NOMO-1 treated with dmso at 0.1 percent for 144 hours (cell line): ENCODE data around the gene RNU5B-1.

Experiments used
- DNase-seq: peaks from one replicate; lab custom pipeline; 2025; ENCODE audit not compliant: unreplicated experiment; lab: John Stamatoyannopoulos, UW

Gene RNU5B-1

DNA sequence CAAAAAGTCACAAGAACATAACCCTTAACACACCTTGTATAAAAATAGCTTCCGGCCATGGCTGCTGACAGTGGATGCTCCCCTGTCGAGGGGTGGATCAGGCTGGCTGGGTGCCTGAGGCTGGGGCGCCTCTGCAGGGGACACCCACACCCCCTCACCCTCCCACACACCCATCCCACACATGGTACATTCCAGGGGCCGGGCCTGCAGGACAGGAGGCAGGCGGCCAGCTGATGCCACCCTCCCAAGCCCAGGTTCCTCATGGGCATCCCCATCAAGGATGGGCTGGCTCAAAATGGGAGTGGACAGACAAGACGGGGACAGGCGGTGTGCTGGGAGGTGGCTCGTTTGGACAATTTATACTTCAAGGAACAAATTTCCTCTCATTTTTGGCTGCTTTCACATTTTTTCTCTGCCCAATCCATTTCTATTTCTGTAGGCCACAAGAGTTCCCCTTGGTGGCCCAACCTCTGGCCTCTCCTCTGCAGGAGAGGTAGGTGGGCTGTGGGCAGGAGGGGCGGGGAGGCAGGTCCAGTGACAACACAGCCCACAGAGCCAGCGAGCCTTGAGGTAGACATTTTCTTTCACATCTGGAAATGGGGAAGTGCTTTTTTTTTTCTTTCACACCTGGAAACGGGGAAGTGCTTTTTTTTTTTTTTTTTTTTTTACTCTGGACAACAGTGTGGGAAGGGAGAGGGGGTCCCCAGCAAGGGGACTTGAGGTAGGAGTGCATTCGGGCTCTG lies 23.3 kb downstream of the RNU5B-1 start:
- DNase-seq = peak; percentile 1

DNA sequence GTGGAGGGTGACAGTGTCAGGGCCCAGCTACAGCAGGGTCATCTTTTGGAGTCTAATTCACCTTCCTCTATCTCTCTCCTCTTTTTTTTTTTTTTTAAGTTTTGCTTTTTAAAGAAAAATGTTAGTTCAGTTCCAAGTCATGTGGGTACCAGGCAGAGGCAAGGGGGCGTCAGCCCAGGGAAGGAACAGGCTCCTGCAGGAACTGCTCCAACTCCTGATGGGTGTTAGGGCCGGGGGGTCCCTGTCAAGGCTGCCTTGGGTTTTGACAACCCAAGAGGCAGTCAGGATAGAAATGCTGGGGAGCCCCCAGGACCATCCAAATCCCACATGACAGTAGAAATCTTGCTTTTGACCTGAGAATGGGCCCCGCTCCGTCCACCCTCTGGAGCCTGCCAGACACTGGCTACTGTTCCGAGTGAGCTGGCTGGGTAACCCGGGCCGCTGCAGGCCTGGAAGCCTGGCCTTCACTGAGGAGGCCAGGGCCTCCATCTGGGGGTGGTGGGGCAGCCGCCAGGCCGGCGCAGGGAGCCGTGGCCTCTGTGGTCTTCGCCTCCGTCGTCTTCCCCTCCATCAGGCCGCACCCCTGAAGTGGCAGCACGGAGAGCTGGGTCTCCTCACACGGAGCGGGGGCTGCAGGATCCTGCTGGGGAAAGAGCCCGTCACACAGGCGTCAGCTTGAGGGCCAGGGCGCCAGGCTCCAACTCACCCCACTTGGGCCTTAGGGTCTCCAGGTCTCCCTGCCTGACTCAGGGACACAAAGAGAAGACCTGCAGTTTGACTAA lies 24.2 kb downstream of the RNU5B-1 start:
- DNase-seq = no peak

DNA sequence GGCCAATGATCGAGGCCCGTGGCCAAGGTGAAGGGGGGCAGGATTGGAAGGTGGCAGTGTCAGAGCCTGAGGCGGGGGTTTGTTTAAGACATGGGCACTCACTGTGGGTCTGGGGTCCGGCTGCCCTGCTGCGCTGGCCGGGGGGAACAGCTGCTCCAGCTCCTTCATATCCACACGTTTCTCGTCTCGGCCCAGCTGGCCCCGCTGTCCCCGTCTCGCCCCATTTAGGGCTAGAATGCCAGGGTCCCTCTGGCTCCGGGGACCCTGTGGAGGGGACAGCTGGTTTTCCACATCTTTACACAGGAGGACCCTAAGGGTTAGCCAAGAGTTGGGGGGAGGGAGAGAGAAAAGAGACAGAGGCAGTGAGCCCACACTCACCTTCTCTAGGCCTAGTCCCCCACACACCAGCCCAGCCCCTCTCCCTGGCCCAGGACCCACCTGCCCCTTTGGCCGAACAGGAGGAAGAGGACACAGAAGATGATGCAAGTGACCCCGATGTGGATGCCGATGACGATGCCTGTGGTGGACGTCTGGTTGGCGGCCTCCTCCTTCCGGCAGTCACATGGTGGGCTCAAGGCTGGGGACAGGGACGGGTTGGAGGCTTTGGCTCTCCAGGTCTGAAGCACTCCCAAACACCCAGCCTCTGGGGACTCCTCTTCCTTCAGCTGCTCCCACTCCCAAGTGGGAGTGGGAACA lies 25.0 kb downstream of the RNU5B-1 start:
- no peak for DNase-seq

DNA sequence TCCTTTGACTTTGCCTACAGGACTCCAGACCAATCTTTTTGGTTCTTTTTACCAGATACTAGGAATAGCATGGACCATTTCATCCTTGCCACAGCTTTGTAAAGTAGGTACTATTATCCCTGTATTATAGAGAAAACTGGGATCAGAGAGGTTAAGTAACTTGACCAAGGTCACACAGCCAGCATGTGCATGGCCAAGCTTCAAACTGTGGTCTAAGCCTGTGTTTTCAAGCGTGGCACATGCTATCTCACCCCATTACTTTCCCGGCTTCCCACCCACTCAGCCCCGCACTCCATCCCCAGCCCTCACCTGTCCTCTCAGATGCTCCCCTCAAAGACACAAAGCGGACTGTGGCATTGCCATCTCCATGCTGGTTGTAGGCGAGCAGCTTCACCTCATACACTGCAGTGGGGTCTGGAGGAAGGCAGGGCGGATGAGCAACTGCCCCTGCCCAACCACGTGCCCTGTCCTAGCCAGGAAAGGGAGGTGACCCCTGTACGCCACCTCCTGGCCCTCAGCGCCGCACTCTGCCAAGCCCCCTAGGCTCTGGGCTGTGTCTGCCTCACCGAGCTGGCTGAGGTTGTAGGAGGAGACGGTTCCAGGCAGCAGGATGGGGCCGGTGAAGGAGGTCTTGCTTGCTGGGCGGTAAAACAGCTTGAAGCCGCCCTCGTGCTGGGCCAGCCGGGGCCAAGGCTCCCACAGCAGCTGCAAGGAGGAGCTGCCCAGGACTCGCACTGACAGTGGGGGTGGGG lies 25.7 kb downstream of the RNU5B-1 start:
- DNase-seq = no peak

DNA sequence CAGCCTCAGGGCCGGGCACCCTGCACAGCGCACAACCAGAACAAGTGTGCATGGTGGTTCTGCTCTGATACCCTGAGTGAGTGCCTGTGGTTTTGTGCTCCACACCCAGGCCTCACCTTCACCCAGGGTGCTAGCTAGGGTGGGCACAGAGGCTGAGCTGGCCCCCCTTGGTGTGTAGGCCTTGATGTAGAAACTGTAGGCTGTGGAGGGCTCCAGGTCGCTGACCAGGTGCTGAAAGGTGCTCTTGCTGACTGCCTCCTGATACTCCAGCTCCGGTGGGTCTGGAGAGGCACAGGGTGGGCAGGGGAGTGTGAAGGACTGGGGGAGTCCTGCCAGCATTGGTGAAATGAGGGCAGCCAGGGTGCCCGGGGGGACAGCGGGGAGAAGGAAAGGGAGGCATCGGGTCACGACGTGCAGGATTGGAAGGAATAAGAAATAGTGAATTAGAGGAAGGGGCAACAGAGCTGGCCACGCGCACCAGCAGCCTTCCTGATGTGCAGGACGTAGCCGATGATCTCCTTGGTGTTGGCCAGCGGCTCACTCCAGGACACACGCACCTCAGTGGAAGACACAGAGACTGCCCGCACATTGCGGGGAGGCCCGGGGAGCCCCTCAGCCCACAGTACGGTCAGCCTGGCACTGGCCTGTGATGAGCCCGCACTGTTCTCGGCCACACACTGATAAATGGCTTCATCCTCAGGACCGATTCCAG lies 26.6 kb downstream of the RNU5B-1 start:
- no peak for DNase-seq

GRCh38 chr15:65331811-65332210 lies 27.3 kb downstream of the RNU5B-1 start:
- DNase-seq = no peak

GRCh38 chr15:65332391-65333147 lies 28.1 kb downstream of the RNU5B-1 start:
- no peak for DNase-seq

DNA sequence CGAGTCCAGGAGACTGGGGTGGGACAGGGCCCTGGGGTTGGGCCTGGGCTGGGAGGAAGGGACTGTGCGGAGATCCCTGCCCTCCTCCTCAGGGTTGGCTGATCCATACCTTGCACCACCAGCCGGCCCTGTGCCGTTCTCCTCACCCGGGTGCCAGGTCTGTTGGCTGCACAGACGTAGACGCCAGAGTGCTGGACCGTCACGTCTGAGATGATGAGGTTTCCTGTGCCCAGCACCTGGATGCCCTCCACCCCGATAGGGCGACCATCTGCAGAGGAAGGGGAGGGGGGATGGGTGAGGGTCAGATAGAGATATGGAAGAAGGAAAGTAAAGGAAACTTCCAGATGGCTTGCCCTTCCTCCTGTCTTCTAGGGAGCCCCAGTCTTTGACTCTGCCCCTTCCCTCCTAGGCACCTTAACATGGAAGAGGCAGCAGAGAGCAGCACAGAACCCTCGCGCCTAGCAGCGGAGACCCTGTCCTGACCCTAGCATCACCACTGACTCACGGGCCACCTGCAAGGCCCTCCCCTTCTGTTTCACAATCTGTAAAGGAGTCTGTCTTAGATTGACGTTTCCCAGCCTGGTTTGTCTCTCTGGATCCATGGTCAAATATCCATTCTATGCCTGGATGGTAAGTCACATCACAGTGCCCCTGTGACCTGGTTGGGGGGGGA lies 28.8 kb downstream of the RNU5B-1 start:
- no peak for DNase-seq

DNA sequence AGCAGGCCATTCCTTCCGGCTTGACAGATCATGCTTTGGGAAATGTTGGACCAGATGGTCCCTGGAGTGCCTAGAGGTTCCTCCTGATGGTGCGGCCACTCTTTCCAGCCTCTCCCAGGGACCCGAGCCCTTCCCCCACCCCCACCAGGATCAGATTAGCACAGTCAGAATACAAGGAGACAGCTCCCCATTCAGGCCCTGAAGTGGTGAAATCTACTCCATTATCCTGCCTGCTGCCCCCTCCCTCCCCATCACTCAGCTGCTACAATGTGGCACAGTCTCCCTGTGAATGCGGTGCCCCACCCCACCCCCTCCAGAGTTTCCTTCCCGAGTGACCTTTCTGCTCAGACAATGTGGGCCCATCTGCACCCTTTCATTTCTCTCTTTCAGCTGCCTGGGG lies 29.4 kb downstream of the RNU5B-1 start:
- no peak for DNase-seq

DNA sequence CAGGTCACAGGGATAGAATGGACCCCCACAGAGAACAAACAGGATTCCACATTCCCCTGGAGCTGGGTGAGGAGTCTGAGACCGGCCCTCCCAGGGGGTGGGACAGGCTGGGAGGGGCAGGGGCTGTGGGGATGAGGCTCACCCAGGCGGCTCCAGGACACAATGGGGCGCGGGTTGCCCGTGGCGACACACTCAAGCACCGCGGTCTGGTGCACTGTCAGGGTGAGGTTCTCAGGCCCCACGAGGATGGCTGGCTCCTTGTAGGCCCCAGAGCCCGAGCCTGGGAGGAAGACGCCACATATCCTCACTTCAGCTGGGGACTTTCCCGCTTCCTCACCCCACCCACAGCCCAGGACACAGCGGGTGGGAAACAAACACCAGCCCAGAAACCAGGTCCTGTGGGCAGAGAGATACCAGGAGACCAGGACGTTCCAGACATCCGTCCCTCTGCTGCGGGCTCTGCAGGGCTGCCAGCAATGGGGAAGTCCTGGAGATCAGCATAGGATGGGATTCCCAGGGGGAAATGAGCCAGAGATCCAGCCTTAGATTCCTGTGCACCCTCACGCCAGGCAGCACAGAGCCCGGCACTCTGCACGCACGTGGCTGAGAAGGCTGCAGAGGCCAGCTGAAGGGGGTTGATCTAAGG lies 30.2 kb downstream of the RNU5B-1 start:
- DNase-seq = no peak

DNA sequence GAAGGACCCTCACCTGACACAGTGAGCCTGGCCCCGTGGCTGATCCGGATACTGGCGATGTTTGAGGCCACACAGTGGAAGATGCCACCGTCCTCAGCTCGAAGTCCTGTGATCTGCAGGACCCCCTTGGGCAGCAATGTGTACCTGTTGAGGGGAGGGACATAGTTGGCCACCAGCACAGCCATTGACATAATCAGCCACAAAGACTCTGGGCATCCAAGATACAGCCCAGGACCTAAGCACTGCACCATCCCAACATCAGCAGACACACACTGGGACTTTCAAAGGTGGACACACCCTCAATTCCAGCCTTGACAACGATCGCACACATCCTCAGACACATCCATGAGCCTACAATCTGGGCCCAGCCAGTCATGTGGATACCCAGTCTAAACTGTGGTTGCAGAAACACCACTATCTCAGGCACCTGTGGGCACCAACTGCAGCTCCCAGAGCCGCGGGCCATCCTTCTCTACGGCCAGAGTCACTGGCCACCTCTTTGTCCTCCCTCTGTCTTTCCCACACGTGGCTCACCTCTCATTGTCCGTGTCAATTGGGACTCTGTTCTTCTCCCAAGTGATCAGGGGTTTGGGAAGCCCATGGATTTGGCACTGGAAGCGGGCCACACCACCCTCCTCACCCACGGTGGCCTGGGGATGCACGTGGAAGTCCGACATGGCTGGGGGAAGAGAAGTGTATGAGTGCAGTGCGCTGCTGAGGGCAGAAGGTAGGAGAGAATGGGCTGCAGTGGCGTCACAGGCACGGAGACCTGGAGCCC lies 31.0 kb downstream of the RNU5B-1 start:
- no peak for DNase-seq

GRCh38 chr15:65336493-65337435 lies 32.3 kb downstream of the RNU5B-1 start:
- DNase-seq = no peak

DNA sequence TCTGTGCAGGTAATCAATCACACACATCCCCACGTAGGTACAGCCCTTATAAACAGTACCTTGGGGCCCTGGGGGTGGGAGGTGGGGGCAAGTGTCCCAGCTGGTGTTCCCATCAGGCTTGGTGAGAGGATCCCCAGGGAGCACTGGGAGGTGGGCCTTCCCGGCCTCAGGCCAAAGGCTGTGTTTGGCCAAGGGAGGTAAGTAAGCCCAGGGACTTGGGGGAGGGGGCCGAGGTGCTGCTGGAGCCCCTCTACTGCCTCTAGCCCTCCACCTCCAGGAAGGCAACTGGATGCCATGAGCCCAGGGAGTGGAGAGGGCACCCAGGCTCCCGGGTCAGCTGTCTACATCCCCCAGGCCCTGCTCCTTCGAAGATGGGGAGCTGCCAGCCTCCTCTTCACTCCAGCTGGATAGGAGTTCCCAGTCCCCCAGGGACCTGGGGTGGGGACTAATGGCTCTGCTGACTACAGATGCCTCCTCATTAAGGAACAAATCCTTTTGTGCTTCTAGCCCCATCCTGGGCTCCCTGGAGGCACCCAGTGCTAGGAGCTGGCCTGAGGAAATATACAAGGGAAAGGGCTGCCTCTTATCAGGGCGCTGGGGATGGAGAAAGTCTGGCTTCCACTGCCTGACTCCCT lies 33.1 kb downstream of the RNU5B-1 start:
- DNase-seq = no peak

DNA sequence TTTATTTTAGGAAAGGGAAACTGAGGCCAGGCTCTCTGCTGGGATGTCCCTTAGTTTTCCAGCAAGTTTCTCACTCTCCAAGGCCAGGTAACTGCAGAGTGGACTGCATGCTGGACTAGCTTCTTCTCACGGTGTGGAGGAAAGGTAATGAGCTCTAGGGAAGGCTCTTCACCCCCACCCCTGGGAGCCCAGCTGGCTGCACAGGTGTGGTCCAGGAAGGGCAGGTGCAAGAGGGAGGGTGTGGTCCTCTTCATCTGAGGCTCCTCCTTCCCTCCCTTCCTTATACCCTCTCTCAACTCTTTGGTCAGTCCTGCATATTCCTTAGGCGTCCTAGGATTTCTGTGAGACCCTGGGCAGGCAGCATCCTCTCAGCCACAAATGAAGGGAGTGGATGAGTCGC lies 33.9 kb downstream of the RNU5B-1 start:
- no peak for DNase-seq

DNA sequence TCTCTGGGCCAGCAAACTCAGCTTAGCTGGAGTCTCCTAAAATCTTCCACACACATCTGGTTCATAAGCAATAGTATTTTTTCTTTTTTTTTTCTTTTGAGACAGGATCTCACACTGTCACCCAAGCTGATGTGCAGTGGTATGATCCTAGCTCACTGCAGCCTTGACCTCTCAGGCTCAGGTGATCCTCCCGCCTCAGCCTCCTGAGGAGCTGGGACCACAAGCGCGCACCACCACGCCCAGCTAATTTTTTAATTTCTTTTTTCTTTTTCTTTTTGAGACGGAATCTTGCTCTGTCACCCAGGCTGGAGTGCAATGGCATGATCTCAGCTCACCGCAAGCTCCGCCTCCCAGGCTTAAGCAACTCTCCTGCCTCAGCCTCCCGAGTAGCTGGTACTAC lies 34.3 kb downstream of the RNU5B-1 start:
- DNase-seq = no peak

- no peak for DNase-seq
These were observed 34.9 kb downstream of the RNU5B-1 start for GRCh38 chr15:65339416-65339815.
